HG03025 (cell line): ENCODE data around the gene TXNRD1.
"Not testable (repeated sequence)": the region's sequence is repeated elsewhere in the genome, so short reads cannot be mapped to it uniquely, and the experiment has no call there.

Experiments used
- ATAC-seq: cut with Tn5 transposase; IDR thresholded peaks from one replicate; pipeline ENCODE4 v1.9.1; 2021; ENCODE audit warnings: mild to moderate bottlenecking, moderate library complexity; ENCODE audit not compliant: unreplicated experiment, low FRiP score

The TXNRD1 gene

DNA sequence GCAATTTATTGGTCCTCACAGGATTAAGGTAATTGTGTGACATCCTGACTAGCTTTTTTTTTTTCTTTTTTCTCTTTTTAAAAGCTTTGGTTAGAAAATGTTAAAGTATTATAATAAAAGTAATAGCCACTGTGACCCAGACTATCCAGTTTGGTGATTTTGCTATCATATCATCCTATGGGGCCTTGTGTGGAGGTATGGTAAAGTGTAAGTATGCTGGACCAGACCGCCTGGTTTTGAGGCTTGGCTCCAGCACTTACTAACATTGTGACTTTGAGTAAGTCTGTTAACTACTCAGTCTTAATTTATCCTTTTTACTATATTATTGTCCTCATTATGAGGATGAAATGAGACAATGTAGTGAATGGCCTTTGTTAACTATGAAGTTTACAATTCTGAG lies 103.4 kb downstream of the TXNRD1 start:
- no peak for ATAC-seq

DNA sequence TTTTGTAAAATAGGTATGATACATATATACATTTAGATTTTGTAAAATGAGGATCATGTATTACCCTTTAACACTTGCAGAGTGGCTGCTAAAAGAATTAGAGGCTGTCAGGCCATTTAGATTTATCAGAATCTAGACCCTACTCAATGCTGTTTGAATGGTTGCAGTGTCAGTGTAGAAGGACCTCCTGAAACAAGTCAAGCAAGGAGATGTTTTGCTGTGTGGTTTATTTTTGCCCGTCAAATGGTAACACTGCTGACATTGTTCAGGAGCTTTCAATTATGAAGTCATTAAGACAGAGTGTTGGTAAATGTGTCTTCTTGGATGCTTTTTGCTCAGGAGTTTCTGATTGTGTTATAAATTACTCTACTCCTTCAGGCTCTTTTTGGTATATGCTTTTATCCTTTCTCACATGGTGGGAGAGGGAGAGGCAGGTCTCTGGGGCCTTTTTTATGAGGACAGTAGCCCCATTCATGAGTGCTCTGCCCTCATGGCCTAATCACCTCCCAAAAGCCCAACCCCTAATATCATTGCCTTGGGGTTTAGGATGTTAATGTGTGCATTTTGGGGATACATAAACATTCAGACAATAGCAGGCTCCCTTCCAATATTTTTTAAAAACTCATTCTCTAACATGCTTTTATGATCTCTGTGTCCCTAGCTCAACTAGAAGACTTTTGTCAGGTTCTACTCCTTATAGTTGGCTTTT lies 104.5 kb downstream of the TXNRD1 start:
- ATAC-seq = no peak

DNA sequence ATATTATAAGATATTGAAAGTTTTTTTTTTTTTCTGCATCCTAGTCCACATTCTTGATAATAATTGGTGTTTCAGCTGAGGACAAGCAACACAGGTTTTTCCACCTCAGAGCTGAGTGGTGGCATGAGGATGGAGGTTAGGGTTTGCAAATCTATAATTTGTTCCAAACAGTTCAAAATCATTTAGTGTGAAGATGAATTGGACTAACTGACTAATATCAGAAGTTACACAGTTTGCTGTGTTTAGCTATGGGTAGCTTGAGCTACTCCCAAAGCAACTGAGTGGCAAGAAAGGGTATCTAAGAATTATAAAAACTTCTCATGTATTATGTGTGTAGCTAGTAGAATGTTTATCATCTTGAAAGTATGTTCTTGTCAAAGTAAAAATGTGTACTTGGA lies 105.0 kb downstream of the TXNRD1 start:
- no peak for ATAC-seq

DNA sequence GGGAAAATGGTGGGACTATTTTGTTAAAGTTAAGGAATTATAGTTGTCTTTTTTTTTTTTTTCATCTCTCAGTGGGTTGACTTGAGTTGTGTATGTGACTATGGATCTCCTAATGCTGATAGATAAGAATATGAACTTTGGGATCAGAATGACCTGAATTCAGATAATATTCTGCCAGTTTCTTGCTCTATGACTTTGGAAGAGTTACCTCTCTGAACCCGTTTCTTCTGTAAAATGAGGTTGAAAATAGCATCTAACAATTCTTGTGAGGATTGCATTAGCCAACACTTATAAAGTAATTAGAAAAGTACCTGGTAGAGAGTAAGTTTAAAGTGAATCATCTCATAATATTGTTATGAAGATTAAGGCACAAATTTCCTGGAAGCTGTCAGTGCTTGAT lies 106.4 kb downstream of the TXNRD1 start:
- no peak for ATAC-seq

- ATAC-seq = not testable (repeated sequence)
Observed at GRCh38 chr12:104322533-104322932, 107.0 kb downstream of the TXNRD1 start.

GRCh38 chr12:104323899-104324298 lies 108.3 kb downstream of the TXNRD1 start:
- no peak for ATAC-seq

- not testable (repeated sequence) for ATAC-seq
Observed at GRCh38 chr12:104328278-104328677, 112.7 kb downstream of the TXNRD1 start.

GRCh38 chr12:104328790-104329189 lies 113.2 kb downstream of the TXNRD1 start:
- ATAC-seq = no peak

GRCh38 chr12:104329707-104330532 lies 114.3 kb downstream of the TXNRD1 start:
- no peak for ATAC-seq

GRCh38 chr12:104331376-104331775 lies 115.8 kb downstream of the TXNRD1 start:
- no peak for ATAC-seq

DNA sequence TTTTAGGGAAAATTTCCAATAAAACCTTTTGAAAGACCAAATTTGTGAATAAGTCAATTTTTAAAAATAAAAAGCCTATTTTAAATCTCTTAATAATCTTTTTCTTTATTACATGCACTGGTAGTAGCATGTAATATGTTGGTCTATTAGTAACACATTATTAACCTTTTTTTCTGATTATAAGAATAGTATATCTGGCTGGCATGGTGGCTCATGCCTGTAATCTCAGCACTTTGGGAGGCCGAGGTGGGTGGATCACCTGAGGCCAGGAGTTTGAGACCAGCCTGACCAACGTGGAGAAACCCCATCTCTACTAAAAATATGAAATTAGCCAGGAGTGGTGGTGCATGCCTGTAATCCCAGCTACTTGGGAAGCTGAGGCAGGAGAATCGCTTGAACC lies 116.7 kb downstream of the TXNRD1 start:
- ATAC-seq = not testable (repeated sequence)

GRCh38 chr12:104333692-104334255 lies 118.2 kb downstream of the TXNRD1 start:
- ATAC-seq = no peak

DNA sequence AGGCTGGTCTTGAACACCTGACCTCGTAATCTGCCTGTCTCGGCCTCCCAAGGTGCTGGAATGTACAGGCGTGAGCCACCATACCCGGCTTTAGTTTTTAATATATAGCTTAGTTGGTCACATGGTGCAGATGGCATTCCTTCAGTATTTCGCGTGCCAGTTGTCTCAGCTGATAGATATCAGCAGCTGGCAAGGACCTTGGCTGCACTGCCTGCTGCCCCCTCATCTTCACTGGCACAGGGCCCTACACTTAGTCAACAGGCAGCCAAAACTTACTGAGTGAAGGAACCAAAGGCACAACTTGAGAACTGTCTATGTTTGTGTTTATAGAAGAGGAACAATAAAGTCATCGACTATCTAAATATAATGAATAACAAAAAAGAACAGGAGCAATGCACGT lies 119.0 kb downstream of the TXNRD1 start:
- no peak for ATAC-seq

- ATAC-seq = no peak
Observed at GRCh38 chr12:104336115-104336514, 120.5 kb downstream of the TXNRD1 start.

DNA sequence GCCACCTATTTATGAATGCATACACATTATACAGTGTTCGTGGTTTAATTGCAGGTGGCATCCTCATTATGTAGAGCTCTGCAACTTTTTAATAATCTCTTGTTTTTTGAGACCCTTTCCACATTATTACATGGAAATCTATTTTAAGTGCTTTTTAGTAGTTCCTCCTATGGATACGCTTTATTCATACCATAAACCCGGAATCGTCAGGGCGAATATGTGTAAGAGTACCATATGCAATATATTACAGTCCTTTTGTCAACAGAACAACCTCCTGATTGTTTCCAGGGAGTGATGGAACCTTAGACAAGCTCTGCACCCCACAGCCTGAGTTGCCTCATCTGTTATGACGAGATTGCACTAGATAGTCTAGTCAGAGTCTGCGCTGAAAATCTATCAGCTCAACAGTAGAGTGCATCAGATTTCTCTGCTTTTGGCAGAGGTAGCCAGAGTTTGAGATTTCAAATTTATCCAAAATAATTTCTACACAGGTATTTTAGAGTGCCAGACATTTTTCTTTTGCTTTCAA lies 121.5 kb downstream of the TXNRD1 start:
- ATAC-seq = no peak

- ATAC-seq = no peak
Observed at GRCh38 chr12:104339663-104340062, 124.1 kb downstream of the TXNRD1 start.

DNA sequence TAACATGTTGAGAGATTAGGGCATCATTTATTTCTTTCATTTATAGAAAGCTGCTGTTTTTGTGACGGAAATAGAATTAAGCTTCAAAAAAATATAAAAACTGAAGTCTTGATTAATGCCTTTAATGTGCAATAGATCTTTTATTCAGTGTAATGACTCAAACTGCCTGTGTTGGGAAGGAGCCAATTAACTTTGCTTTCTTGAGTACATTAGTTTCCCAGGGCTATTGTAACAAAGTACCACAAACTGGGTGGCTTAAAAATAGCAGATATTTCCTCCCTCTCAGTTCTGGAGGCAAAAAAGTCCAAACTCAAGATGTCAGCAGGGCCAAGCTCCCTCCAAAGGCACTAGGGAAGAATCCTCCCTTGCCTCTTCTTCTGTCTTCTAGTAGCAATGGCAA lies 124.6 kb downstream of the TXNRD1 start:
- no peak for ATAC-seq

DNA sequence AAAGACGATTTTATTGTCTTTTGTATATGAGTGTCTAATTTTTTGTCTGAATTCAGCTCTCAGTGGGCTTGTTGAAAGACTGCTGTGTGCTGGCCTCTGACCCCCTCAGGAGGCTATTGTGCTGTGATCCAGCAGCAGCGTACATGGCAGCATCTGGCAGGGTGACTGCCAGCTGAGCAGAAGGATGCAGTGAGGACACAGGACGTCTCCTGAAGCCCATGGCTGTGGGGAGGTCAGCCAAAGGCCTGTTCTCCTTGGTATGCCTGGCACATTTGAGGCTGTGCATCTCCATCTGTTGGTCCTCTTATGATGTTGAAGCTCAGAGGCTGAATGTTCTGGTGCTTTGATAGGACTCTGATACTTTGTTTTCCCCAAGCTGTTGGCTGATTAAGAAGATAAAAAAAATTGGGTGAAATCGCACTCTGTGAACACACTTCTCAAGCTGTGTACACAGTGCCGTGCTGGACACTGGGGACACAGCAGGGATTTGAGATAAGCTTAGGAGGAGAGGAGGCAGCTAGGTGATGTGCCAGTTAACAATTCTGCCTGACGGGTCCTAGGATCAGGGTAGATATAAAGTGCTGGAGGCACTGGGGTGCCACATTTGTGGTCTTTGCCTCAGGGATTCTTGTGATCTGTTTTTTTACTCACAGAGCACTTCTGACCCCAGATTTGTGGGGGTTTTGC lies 125.5 kb downstream of the TXNRD1 start:
- ATAC-seq = no peak

DNA sequence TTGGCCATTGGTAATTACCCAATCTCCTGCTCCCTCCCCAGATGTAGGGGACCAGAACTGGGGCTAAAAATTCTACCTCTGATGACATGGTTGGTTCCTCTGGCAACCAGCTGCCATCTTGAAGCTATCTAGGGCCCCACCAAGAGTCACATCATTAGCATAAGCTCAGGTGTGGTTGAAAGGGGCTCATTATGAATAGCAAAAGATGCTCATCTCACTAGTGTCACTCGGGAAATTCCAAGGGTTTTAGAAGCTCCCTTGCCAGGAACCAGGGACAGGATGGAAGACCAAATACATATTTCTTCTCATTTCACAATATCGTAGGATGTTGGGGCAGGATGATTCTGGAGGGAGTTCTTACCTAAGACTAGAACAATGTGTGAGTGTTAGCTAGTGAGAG lies 126.6 kb downstream of the TXNRD1 start:
- no peak for ATAC-seq

GRCh38 chr12:104342635-104343249 lies 127.2 kb downstream of the TXNRD1 start:
- no peak for ATAC-seq
